Measurements from ENCODE around the gene RASGEF1C.

GRCh38 chr5:180138976-180139730, 69.9 kb downstream of the RASGEF1C start:
- TF ChIP-seq CTCF (conservative IDR thresholded peaks at IDR 0.05; ENCODE audit: low read length), result no peak
- no peak for TF ChIP-seq EZH2phosphoT487 (IDR thresholded peaks at IDR 0.05; ENCODE audit: borderline replicate concordance, low read depth, low read length)
